Fibroblast of the aortic adventitia (primary cell): ENCODE measurements around the gene GPR149. TPM values are rescaled to one million over a fixed set of nuclear protein-coding genes. Genes with fewer than 3 reads are reported as not detected.
A peak's percentile ranks its signal among the peaks of the same experiment; 100 is the strongest.

Source experiments
- DNase-seq: peaks from one replicate; pipeline ENCODE4 v3.0.0-alpha.2; 2010; ENCODE audit warnings: low read depth
- H3K4me3 ChIP-seq: 2 replicates; pipeline ENCODE4 v1.5.1; 2011; ENCODE audit warnings: low read depth, mild to moderate bottlenecking, control low read depth, low read length, moderate library complexity
- CTCF ChIP-seq: IDR thresholded peaks from 2 replicates; pipeline ENCODE4 v1.5.1; 2011; ENCODE audit warnings: mild to moderate bottlenecking, low read length, control low read depth, inconsistent platforms; ENCODE audit not compliant: insufficient read depth
- total RNA-seq: library from RNA; depleted of rRNA; stranded (reverse); fragments of >200 nt; gene quantifications from 2 replicates; pipeline ENCODE4 v1.2.3, GENCODE V29; 2012; ENCODE audit warnings: low replicate concordance

Gene GPR149
- total RNA-seq, 1 donor: not detected

- no peak overlapping the region for H3K4me3 ChIP-seq
- no peak for DNase-seq
- TF ChIP-seq CTCF: no peak
Observed at GRCh38 chr3:154345422-154346122, 84.4 kb downstream of the GPR149 start.

- TF ChIP-seq CTCF: no peak
- no peak overlapping the region for H3K4me3 ChIP-seq
- no peak for DNase-seq
Observed at GRCh38 chr3:154338570-154338969, 91.4 kb downstream of the GPR149 start.

GRCh38 chr3:154338008-154338407, 92.0 kb downstream of the GPR149 start:
- no peak for DNase-seq
- H3K4me3 ChIP-seq: no peak overlapping the region
- no peak for TF ChIP-seq CTCF

- peak; percentile 54 for TF ChIP-seq CTCF
- H3K4me3 ChIP-seq: no peak overlapping the region
- peak; percentile 64 for DNase-seq
Observed at GRCh38 chr3:154334973-154335420, 95.0 kb downstream of the GPR149 start.

GRCh38 chr3:154327871-154328270, 102.1 kb downstream of the GPR149 start:
- H3K4me3 ChIP-seq: no peak overlapping the region
- no peak for TF ChIP-seq CTCF
- no peak for DNase-seq

- peak overlapping the region; percentile 91 for H3K4me3 ChIP-seq
- no peak for TF ChIP-seq CTCF
- no peak for DNase-seq
Observed at GRCh38 chr3:154324919-154325318, 105.1 kb downstream of the GPR149 start.
